GM23248 (cell line): ENCODE results near the gene BACE1-AS.

Experiments used
- EZH2 ChIP-seq: fragments of 200-600 bp; sonication (generic); IDR thresholded peaks from 2 replicates; pipeline ENCODE4 v1.6.1; 2018; ENCODE audit warnings: antibody characterized with exemption, mild to moderate bottlenecking; ENCODE audit not compliant: insufficient read depth, poor library complexity, severe bottlenecking
- EZH2phosphoT487 ChIP-seq: fragments of 200-600 bp; sonication (generic); IDR thresholded peaks from 2 replicates; pipeline ENCODE4 v1.6.1; 2018; ENCODE audit warnings: antibody characterized with exemption, moderate library complexity, mild to moderate bottlenecking, low read depth; ENCODE audit not compliant: insufficient read depth

GRCh38 chr11:117318738-117319137 lies 27.6 kb downstream of the BACE1-AS start:
- TF ChIP-seq EZH2 (no peak), EZH2phosphoT487 (no peak)
